GM12874 (cell line): Measurements from ENCODE around the gene TRAPPC2L.

Source experiments
- CTCF ChIP-seq: IDR thresholded peaks from 2 replicates; pipeline ENCODE4 v1.5.1; 2011; ENCODE audit warnings: low read depth, mild to moderate bottlenecking, control low read depth, low read length, moderate library complexity; ENCODE audit not compliant: insufficient read depth

Gene TRAPPC2L

GRCh38 chr16:88815901-88816589, 40.9 kb upstream of the TRAPPC2L start:
- TF ChIP-seq CTCF = peak; percentile 94

GRCh38 chr16:88816736-88817535, 40.0 kb upstream of the TRAPPC2L start:
- no peak for TF ChIP-seq CTCF

GRCh38 chr16:88817785-88818574, 38.9 kb upstream of the TRAPPC2L start:
- no peak for TF ChIP-seq CTCF

GRCh38 chr16:88818575-88818874, 38.4 kb upstream of the TRAPPC2L start:
- TF ChIP-seq CTCF = no peak

GRCh38 chr16:88819126-88819525, 37.8 kb upstream of the TRAPPC2L start:
- no peak for TF ChIP-seq CTCF

GRCh38 chr16:88820385-88821025, 36.4 kb upstream of the TRAPPC2L start:
- TF ChIP-seq CTCF = no peak

GRCh38 chr16:88821168-88821850, 35.6 kb upstream of the TRAPPC2L start:
- TF ChIP-seq CTCF = no peak
